ENCODE results near the gene HES3.

The HES3 gene

GRCh38 chr1:6279613-6280383 lies 35.8 kb downstream of the HES3 start:
- no peak for DNase-seq (ENCODE audit: low spot score)

- DNase-seq (ENCODE audit: low spot score) = no peak
Observed at GRCh38 chr1:6280761-6281451, 36.9 kb downstream of the HES3 start.

GRCh38 chr1:6281511-6282402 lies 37.8 kb downstream of the HES3 start:
- DNase-seq (ENCODE audit: low spot score) = no peak

DNA sequence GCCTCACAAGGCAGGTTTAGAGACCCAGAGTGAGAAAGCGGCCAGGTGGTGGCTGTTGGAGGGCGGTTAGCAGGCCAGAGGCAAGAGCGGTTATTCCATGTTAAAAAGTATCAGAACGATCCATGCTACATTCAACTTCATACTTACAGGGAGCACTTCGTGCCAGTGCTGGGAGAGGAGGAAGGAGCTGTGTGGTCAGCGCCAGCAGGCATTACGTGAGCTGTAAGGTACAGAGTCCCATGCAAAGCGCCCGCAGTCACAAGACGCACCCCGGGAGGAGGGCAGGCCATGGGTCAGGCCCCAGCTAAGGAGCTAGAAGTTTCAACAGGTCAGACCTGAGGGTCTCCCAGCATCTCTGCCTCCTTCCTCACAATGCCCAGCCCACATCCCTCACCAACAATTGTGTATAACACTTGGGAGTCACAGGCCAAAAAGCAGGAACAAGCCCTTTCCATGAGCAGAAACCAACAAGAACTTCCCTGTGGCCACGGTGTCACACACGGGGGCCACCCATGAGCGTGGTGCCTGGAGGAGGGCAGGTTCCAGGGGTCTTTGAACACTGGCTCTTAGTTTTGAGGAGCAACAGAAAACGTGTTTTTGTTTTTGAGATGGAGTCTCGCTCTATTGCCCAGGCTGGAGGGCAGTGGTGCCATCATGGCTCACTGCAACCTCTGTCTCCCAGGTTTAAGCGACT lies 38.7 kb downstream of the HES3 start:
- DNase-seq (ENCODE audit: low spot score) = no peak

DNA sequence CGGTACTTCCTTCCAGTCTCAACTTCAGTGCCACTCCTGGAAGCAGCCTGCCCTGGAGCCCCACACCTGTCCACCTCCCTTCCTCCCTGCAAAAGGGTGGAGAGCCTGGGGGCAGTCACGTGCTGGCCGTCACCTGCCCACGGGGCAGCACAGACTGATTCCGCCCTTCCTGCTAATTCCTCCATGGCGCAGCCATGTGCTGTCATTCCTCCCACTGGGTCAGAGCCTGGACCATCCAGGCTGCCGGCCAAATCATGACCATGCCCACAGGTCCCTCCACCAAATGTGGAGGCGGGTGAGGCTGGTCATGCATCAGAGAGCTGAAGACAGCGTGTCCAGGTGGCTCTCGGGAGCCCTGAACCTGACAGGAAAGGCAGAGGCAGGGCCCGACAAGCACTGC lies 41.4 kb downstream of the HES3 start:
- DNase-seq (ENCODE audit: low spot score) = no peak

DNA sequence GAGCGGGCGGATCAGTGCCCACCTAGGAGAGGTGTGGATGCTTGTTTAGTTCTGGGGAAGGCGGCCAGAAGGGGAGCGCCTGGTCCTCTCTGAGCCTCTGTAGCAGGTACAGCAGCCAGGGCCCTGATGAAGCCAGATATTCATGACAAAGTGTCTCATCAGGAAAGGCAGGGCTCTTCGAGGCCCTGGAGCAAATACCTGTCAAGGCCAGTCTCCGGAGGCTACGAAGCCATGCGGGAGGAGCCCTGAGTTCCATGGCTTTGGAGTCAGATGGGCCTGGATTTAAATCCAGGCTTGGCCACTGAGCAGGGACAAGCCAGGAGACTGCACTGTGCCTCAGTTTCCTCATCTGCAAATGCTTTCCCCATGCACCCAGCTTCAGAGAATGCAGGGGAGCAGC lies 42.3 kb downstream of the HES3 start:
- DNase-seq (ENCODE audit: low spot score) = no peak

GRCh38 chr1:6287029-6287428 lies 43.0 kb downstream of the HES3 start:
- DNase-seq (ENCODE audit: low spot score) = no peak

GRCh38 chr1:6287431-6287886 lies 43.5 kb downstream of the HES3 start:
- DNase-seq (ENCODE audit: low spot score) = no peak

GRCh38 chr1:6288026-6288425 lies 44.0 kb downstream of the HES3 start:
- no peak for DNase-seq (ENCODE audit: low spot score)

- DNase-seq (ENCODE audit: low spot score) = no peak
Observed at GRCh38 chr1:6288665-6289064, 44.7 kb downstream of the HES3 start.

DNA sequence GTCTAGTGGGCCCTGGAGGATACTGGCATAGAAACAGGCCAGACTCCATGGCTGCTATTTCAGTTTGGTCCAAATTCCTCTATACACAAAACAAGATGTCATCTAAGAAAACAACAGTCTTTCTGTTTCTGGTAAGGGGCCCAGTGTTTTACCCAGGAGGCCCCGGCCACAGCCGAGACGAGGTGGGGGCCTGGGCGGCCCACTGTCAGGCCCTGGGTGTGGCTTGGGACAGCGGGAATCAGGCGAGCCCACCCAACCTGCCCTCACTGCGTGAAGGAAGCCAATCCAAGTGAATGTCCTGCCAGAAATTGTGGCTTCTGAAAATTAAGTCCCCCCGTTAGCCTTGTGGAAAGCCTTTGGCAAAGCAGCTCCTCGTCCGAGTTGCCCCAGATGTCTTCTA lies 48.1 kb downstream of the HES3 start:
- no peak for DNase-seq (ENCODE audit: low spot score)

DNA sequence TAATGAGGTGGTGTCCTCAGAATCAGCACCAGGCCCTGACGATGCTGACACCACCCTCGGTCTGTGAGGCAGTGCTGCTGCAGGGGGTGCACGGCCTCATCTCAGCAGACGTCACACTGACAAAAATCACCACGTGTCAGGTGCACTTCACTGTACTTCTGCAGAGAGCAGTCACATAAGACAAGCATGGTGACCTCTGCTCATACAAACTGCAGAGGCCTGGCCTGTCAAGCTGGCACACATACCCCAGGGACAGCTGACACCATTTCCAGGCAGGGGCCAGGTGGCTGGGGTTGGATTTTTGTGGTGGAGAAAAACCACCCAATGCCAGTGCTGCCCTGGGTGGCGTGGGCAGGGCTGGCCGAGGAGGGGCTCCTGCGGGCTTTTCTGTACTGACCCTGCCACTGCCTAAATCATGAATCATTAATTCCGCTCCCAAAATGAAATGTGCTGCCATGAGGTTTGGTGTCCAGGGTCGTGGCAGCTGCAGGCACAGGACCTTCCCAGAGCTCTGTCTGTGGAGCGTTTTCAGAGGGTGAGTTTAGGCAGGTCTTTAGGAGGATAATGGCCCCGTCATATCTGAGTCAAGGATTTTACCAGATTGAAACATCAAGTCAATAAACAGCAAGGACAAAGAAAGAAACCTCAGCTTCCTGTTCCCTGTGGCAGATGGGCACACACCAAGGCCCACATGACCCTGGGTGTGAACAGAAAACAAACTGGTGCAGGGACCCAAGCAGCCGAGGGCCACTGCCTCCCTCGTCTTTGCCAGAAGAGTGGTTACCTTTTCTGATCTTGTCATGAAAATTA lies 50.3 kb downstream of the HES3 start:
- no peak for DNase-seq (ENCODE audit: low spot score)

GRCh38 chr1:6294890-6295556 lies 51.0 kb downstream of the HES3 start:
- DNase-seq (ENCODE audit: low spot score) = no peak
